Heart left ventricle (tissue), 16 donors: ENCODE data around the gene SNURF. TPM values are rescaled to one million over a fixed set of nuclear protein-coding genes. Genes with fewer than 3 reads are reported as not detected.
"Not testable (repeated sequence)": the region's sequence is repeated elsewhere in the genome, so short reads cannot be mapped to it uniquely, and the experiment has no call there.

Experiments
- ATAC-seq, 4 donors: fragments of 200-7000 bp; cut with Tn5 transposase; one replicate each; pipeline ENCODE4 v1.9.1; 2020 to 2022; ENCODE audit warnings: moderate library complexity in 4 of 4, mild to moderate bottlenecking in 3 of 4, moderate number of reproducible peaks in 1 of 4
- DNase-seq, 5 donors: peaks; one replicate each; pipeline ENCODE4 v3.0.0-alpha.2; 2020
- H3K27ac ChIP-seq, 12 donors: fragments of 200-600 bp; sonication (generic) in 4 of 12; one replicate each; pipeline versions ENCODE4 v1.5.0 to v1.8.0; 2016 to 2022; ENCODE audit warnings: mild to moderate bottlenecking in 2 of 12
- H3K27me3 ChIP-seq, 9 donors: fragments of 200-600 bp; sonication (generic) in 2 of 9; one replicate each; pipeline versions ENCODE4 v1.5.1 to v1.8.0; 2016 to 2022; ENCODE audit warnings: mild to moderate bottlenecking in 3 of 9
- H3K36me3 ChIP-seq, 9 donors: fragments of 200-600 bp; sonication (generic) in 2 of 9; one replicate each; pipeline versions ENCODE4 v1.5.0 to v1.8.0; 2018 to 2022; ENCODE audit warnings: mild to moderate bottlenecking in 2 of 9
- H3K4me1 ChIP-seq, 12 donors: fragments of 200-600 bp; sonication (generic) in 4 of 12; one replicate each; pipeline versions ENCODE4 v1.5.0 to v1.8.0; 2016 to 2022; ENCODE audit warnings: mild to moderate bottlenecking in 3 of 12
- H3K4me3 ChIP-seq, 12 donors: fragments of 200-600 bp; sonication (generic) in 4 of 12; one replicate each; pipeline versions ENCODE4 v1.5.0 to v1.8.0; 2017 to 2022; ENCODE audit warnings: mild to moderate bottlenecking in 9 of 12, moderate library complexity in 4 of 12
- H3K9me3 ChIP-seq, 12 donors: fragments of 200-600 bp; sonication (generic) in 4 of 12; one replicate each; pipeline versions ENCODE4 v1.5.0 to v1.8.0; 2016 to 2022; ENCODE audit warnings: mild to moderate bottlenecking in 1 of 12
- POLR2A ChIP-seq, 2 donors: fragments of 450-650 bp; IDR thresholded peaks; one replicate each; pipeline ENCODE4 v1.6.1; 2017; ENCODE audit warnings: antibody characterized with exemption in 2 of 2, mild to moderate bottlenecking in 2 of 2, moderate library complexity in 2 of 2
- WGBS, 4 donors: extraction: QIAGEN DNeasy Blood & Tissue Kit in 2 of 4; methylation state at CpG; one replicate each; pipeline versions ENCODE4 v1.1.5 to v1.1.7; 2013 to 2018; 5-methylcytosine and 5-hydroxymethylcytosine counted together
- intact Hi-C, 10 donors: fragments of 100-400 bp; cut with DNase I; formaldehyde crosslinking; loops; one replicate each; pipeline versions ENCODE4 v1.11.1 to v1.14.2; 2022
- polyA plus RNA-seq, 2 donors: library from polyadenylated mRNA; stranded (reverse); fragments of 200-250 nt; gene quantifications; one replicate each; pipeline ENCODE4 v1.2.3, GENCODE V29; 2013
- total RNA-seq, 9 donors: library from RNA; depleted of rRNA in 2 of 9; stranded (reverse); fragments of >200 nt in 2 of 9; fragmentation: NEBNext Ultra II Directional in 3 of 9; extraction: Animal tissue kit (Norgen Biotek cat#: 25700) in 3 of 9; gene quantifications; one replicate each; pipeline versions ENCODE4 v1.1.0 to v1.2.4, GENCODE V29; 2016 to 2023
- TF ChIP-seq, protein P1 (sequence below), 12 donors: fragments of 200-600 bp; sonication (generic) in 4 of 12; IDR thresholded peaks; one replicate each; pipeline versions ENCODE4 v1.5.0 to v1.8.0; 2018 to 2022; ENCODE audit warnings: antibody characterized with exemption in 12 of 12, mild to moderate bottlenecking in 5 of 12
- donor health status: ischemic (EF 13 %, LVEDD 7.1; RV severe dilation, severe dysfunction).
- donor health status: healthy with polysubstance abuse.
- donor health status: DM: no; HTN: yes; CAD: no.
- donor health status: DM: no; HTN: no; CAD: no.
- donor health status: ischemic (EF 25% LVEDD 6.9; RV normal size, moderate dysfunction).
- donor health status: ischemic (EF 25% LVEDD 5.7; RV mildly dilated, moderate dysfunction).
- donor health status: healthy.
- donor health status: DM: yes; HTN: yes; CAD: no.
- donor health status: ischemic (EF 35%, LVEDD 5.7; RV mildly dilated, moderate dysfunction).
- donor health status: nonischemic (EF 11% LVEDD 7.7; RV severe dilation, severe dysfunction).
- donor health status: DM: yes; HTN: yes; CAD: no.
- donor health status: PGD.
- donor health status: ischemic (EF 29% LVEDD 5.4; RV normal size, mild dysfunction).
- donor health status: nonischemic (EF 23%, LVEDD 6.1; RV moderate dilation, normal function).

SNURF gene
- total and polyA plus RNA-seq, 11 donors = 4.9 to 80.2 (median 36.6) TPM

DNA sequence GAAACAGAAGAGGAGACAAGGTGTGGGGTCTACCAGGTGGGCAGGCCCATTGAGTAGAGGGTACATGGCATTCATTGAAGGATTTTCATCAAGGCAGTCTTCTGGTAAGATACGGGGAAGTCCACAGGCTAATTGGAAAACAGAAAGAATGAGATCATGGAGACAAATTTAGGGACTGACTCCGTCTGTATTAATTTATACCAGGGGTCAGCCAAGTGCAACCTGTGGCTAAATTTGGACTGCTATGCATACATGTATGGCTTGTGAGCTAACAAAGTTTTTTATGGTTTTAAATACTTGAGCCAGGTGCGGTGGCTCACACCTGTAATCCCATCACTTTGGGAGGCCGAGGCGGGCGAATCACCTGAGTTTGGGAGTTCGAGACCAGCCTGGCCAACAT, 21.1 kb upstream of the SNURF start:
- TF ChIP-seq, protein P1, sequence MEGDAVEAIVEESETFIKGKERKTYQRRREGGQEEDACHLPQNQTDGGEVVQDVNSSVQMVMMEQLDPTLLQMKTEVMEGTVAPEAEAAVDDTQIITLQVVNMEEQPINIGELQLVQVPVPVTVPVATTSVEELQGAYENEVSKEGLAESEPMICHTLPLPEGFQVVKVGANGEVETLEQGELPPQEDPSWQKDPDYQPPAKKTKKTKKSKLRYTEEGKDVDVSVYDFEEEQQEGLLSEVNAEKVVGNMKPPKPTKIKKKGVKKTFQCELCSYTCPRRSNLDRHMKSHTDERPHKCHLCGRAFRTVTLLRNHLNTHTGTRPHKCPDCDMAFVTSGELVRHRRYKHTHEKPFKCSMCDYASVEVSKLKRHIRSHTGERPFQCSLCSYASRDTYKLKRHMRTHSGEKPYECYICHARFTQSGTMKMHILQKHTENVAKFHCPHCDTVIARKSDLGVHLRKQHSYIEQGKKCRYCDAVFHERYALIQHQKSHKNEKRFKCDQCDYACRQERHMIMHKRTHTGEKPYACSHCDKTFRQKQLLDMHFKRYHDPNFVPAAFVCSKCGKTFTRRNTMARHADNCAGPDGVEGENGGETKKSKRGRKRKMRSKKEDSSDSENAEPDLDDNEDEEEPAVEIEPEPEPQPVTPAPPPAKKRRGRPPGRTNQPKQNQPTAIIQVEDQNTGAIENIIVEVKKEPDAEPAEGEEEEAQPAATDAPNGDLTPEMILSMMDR (IDR thresholded peaks at IDR 0.05) = no peak
- no peak for TF ChIP-seq POLR2A (IDR thresholded peaks at IDR 0.05)
- intact Hi-C loops = no loop called here

GRCh38 chr15:24938224-24938623, 16.6 kb upstream of the SNURF start:
- ATAC-seq, H3K27me3 ChIP-seq, H3K4me1 ChIP-seq, H3K36me3 ChIP-seq, H3K9me3 ChIP-seq, H3K27ac ChIP-seq, intact Hi-C loops, DNase-seq, H3K4me3 ChIP-seq: not testable (repeated sequence)
- 73 to 79% (median 74%) methylated on average over 3 of the region's 3 CpGs for WGBS, 4 donors

More for the DNA sequence above, 21.1 kb upstream of the SNURF start:
- Histone ChIP-seq H3K27ac (peak overlapping the region in 8 of 12 donors; percentile 24 to 86 (median 70)), H3K27me3 (no peaks in the 10 kb centered on the region), H3K4me1 (peaks cover 0 to 4% (median 0%) of the 10 kb centered on the region in 12 donors), H3K4me3 (no peak overlapping the region), H3K9me3 (peaks cover 0 to 7% (median 0%) of the 10 kb centered on the region in 12 donors), H3K36me3 (no peaks in the 10 kb centered on the region)
- WGBS, 4 donors = 66 to 70% (median 70%) methylated on average over 7 of the region's 7 CpGs
- DNase-seq = peak in 3 of 5 donors; percentile 9 to 33 (median 19)
- ATAC-seq = peak; percentile 82 to 91 (median 84)

DNA sequence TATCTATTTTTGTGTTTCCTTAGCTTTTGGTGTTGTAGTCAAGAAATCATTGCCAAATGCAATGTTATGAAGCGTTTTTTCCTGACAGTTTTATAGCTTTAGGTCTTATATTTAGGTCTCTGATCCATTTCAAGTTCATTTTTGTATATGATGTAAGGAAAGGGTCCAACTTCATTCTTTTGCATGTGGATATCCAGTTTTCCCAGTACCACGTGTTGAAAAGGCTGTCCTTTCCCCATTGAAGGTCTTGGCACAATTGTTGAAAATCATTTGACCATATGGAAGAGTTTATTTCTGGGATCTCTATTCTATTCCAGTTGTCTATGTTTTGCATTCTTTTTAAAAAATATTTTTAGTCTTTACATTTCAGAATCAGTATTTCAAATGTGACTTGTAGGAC, 14.6 kb upstream of the SNURF start:
- Histone ChIP-seq H3K4me3 (no peak overlapping the region), H3K9me3 (peaks cover 0 to 10% (median 0%) of the 10 kb centered on the region in 12 donors), H3K36me3 (no peaks in the 10 kb centered on the region), H3K4me1 (no peaks in the 10 kb centered on the region), H3K27ac (no peak overlapping the region), H3K27me3 (no peaks in the 10 kb centered on the region)
- ATAC-seq (no peak), DNase-seq (no peak)
- TF ChIP-seq, protein P1 (IDR thresholded peaks at IDR 0.05) = no peak
- no peak for TF ChIP-seq POLR2A (IDR thresholded peaks at IDR 0.05)
- 32 to 47% (median 39%) methylated on average over 2 of the region's 2 CpGs for WGBS, 4 donors
- intact Hi-C loops = no loop called here

DNA sequence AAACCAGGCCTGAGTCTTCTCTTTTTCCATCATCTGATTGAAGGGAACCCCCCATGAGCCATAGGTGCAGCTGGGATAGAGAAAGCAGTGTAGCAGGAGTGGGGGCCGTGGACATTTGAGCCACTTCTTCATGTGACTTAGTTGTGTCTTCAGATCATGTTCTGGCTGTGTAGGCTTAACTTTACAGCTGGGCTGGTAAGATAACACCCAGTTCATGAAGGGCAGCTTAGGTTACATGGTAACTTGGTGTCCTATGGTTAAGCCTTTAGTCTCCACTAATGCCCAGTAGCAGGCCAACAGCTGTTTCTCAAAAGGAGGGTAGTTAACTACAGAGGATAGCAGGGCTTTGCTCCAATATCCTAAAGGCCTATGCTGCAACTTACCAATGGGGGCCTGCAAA, 11.4 kb upstream of the SNURF start:
- peaks cover 0 to 2% (median 0%) of the 10 kb centered on the region in 12 donors for H3K4me1 ChIP-seq
- no peaks in the 10 kb centered on the region for H3K36me3 ChIP-seq
- DNase-seq (no peak), ATAC-seq (no peak)
- no peak overlapping the region for H3K4me3 ChIP-seq
- no peak for TF ChIP-seq POLR2A (IDR thresholded peaks at IDR 0.05)
- TF ChIP-seq, protein P1 (IDR thresholded peaks at IDR 0.05) = no peak
- intact Hi-C loops = no loop called here
- H3K27me3 ChIP-seq = no peaks in the 10 kb centered on the region
- 63 to 72% (median 65%) methylated on average over 1 of the region's 1 CpG for WGBS, 4 donors
- no peak overlapping the region for H3K27ac ChIP-seq
- H3K9me3 ChIP-seq = peaks cover 0 to 27% (median 0%) of the 10 kb centered on the region in 12 donors

- Histone ChIP-seq H3K27me3 (no peaks in the 10 kb centered on the region), H3K27ac (no peak overlapping the region), H3K4me1 (peaks cover 0 to 2% (median 0%) of the 10 kb centered on the region in 12 donors), H3K4me3 (no peak overlapping the region), H3K9me3 (peaks cover 0 to 22% (median 0%) of the 10 kb centered on the region in 12 donors), H3K36me3 (no peaks in the 10 kb centered on the region)
- 34 to 54% (median 45%) methylated on average over 1 of the region's 1 CpG for WGBS, 4 donors
- intact Hi-C loops = no loop called here
- no peak for TF ChIP-seq POLR2A (IDR thresholded peaks at IDR 0.05)
- TF ChIP-seq, protein P1 (IDR thresholded peaks at IDR 0.05) = no peak
- ATAC-seq (no peak), DNase-seq (no peak)
These were observed 9.8 kb upstream of the SNURF start for GRCh38 chr15:24944954-24945353.
